AG04449 (cell line): Measurements from ENCODE around the gene DAZAP2.

Experiments
- CTCF ChIA-PET: fragments of 350-600 bp; formaldehyde crosslinking; extraction: SDS; loops from one replicate; lab custom pipeline; 2021; ENCODE audit warnings: antibody characterized with exemption; lab: Yijun Ruan, JAX
- POLR2A ChIA-PET: fragments of 400-600, 350-600 bp; formaldehyde crosslinking; extraction: SDS; loops from one replicate; lab custom pipeline; 2020; ENCODE audit warnings: antibody characterized with exemption, inconsistent platforms; lab: Yijun Ruan, JAX
- DNase-seq: peaks from one replicate; pipeline ENCODE4 v3.0.0-alpha.2; 2010; ENCODE audit warnings: low read depth, low spot score
- H3K4me3 ChIP-seq: 2 replicates; pipeline ENCODE4 v1.5.1; 2011; ENCODE audit warnings: low read depth, mild to moderate bottlenecking, control low read depth, low read length
- CTCF ChIP-seq: IDR thresholded peaks from one replicate; pipeline ENCODE4 v1.5.1; 2011; ENCODE audit warnings: mild to moderate bottlenecking, moderate library complexity, low read length, control low read depth, inconsistent platforms; ENCODE audit not compliant: insufficient read depth; ENCODE audit errors: missing control alignments

DAZAP2 gene

DNA sequence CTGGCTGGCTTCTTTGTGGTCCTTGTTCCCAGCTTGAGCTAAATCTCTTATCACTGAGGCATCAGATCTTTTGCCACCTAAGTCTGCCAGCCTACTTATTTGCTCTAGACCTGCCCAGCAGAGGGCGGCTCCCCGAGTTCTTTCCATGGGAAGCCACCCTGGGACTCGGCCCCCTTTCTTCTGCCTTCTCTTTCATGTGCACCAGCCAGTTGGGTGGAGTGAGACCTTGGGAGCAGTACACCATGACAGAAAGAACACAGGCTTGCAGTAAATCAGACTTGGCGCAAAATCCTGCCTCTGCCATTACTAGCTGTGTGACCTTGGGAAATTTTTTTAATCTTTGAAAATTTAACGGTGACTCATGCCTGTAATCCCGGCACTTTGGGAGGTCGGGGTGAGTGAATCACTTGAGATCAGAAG, 24.1 kb downstream of the DAZAP2 start:
- DNase-seq: no peak
- TF ChIP-seq CTCF: no peak
- ChIA-PET CTCF (interaction anchor here (3.3 kb wide), 1 partner anchor 79 kb away, joined by 22 read pairs; no protein-coding TSS in a partner anchor), POLR2A (interaction anchor here (0.8 to 1.2 kb wide), 2 partner anchors 8 to 179 kb away, joined by 4 read pairs; partner anchors contain the start of gene CSRNP2)
- H3K4me3 ChIP-seq: no peak overlapping the region

- CTCF ChIA-PET: interaction anchor here (3.3 kb wide), 1 partner anchor 78 kb away, joined by 22 read pairs; no protein-coding TSS in a partner anchor
- no peak for DNase-seq
- no peak for TF ChIP-seq CTCF
- H3K4me3 ChIP-seq: no peak overlapping the region
- POLR2A ChIA-PET: interaction anchor here (0.8 kb wide), 1 partner anchor 8 kb away, joined by 4 read pairs; no protein-coding TSS in a partner anchor
Measured at GRCh38 chr12:51263341-51263740, 24.7 kb downstream of the DAZAP2 start.

GRCh38 chr12:51264297-51264696, 25.7 kb downstream of the DAZAP2 start:
- DNase-seq: no peak
- ChIA-PET CTCF (interaction anchor here (3.3 kb wide), 1 partner anchor 78 kb away, joined by 22 read pairs; no protein-coding TSS in a partner anchor), POLR2A (no interaction called here)
- no peak overlapping the region for H3K4me3 ChIP-seq
- TF ChIP-seq CTCF: no peak

DNA sequence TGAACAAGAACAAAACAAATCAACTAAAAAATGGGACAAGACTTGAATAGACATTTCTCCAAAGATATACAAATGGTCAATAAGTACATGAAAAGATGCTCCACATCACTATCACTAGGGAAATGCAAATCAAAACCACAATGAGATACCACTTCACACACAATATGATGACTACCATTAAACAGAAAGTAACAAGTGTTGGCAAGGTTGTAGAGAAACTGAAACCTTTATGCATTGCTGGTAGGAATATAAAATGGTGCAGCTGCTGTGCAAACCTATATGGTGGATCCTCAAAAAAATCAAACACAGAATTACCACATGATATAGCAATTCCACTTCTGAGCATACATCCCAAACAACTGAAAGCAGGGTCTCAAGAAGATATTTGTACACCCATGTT, 26.4 kb downstream of the DAZAP2 start:
- POLR2A ChIA-PET: no interaction called here
- CTCF ChIA-PET: no interaction called here
- TF ChIP-seq CTCF: no peak

DNA sequence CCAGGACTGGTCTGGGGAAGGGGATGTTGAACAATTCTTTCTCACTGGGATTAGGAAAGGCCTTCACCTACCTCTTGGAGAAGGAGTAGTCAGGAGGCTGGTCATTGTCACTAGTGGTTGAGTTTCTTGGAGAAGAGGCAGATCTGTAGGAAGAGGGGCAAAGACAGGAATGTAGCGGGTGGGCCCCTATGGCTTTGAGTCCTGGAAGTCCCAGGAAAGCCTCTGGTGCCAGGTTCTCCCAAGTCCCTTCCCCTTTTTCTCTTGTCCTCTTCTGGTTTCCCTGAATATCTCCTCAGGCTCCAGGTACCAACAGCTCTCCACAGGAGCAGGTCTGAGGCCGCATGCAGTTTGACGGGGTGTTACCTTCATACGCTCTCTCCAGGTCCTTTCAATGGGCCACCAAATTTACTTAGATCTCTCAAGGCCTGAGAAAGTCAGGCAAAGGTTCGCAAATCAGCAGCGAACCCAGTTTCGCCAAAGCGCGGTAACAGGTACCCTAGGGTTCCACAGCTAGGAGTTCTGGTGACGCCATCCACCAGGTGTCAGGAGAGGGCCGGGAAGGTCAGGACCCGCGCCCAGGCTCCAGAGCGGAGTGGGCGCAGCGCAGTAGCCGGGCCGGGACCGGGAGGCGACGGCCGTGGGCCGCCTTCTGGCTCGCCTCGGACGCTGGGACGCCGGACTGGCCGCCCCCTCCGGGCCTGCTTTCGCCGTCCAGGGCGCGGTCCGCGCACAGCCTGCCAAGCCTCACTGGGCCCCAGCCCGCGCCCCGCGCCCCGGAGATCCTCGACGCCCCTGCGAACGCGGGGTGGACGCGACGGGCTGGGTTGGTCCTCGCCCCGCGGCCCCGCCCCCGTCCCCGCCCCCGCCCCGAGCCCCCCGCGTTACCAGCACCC, 30.8 kb downstream of the DAZAP2 start:
- H3K4me3 ChIP-seq: peak overlapping the region; percentile 70
- DNase-seq: no peak
- POLR2A ChIA-PET: interaction anchor here (0.5 to 2.0 kb wide), 5 partner anchors 12 to 186 kb away, joined by 3 to 11 read pairs (median 3); partner anchors contain the start of genes CSRNP2 and DAZAP2
- CTCF ChIA-PET: interaction anchor here (0.6 to 4.9 kb wide), 6 partner anchors 8 to 83 kb away, joined by 3 to 92 read pairs (median 5); no protein-coding TSS in a partner anchor
- TF ChIP-seq CTCF: peak; percentile 38

More for the DNA sequence above, 26.4 kb downstream of the DAZAP2 start:
- no peak for DNase-seq
- no peak overlapping the region for H3K4me3 ChIP-seq
